GM23338 (cell line): Measurements from ENCODE around the gene TCF20. TPM values are rescaled to one million over a fixed set of nuclear protein-coding genes. Genes with fewer than 3 reads are reported as not detected.

Source experiments
- ATAC-seq: fragments of 200-7000 bp; cut with Tn5 transposase; 3 replicates; pipeline ENCODE4 v1.9.1; 2020
- DNase-seq: peaks from one replicate; pipeline ENCODE4 v3.0.0-alpha.2; 2015; ENCODE audit warnings: low spot score
- H2AFZ ChIP-seq: fragments of 200-600 bp; sonication (generic); 2 replicates; pipeline ENCODE4 v1.8.0; 2016; ENCODE audit warnings: antibody characterized with exemption, mild to moderate bottlenecking, moderate library complexity
- H3F3A ChIP-seq: fragments of 200-600 bp; sonication (generic); replicated peaks from 2 replicates; pipeline ENCODE4 v1.8.0; 2017; ENCODE audit warnings: antibody characterized with exemption, mixed run types, low read depth
- H3K27ac ChIP-seq: fragments of 200-600 bp; sonication (generic); 2 replicates; pipeline ENCODE4 v1.6.1; 2016; ENCODE audit warnings: low read depth
- H3K27me3 ChIP-seq: fragments of 200-600 bp; sonication (generic); 2 replicates; pipeline ENCODE4 v1.8.0; 2016; ENCODE audit warnings: mild to moderate bottlenecking, mixed run types, moderate library complexity; ENCODE audit not compliant: insufficient read depth
- H3K36me3 ChIP-seq: fragments of 200-600 bp; sonication (generic); 2 replicates; pipeline ENCODE4 v1.8.0; 2016; ENCODE audit warnings: mild to moderate bottlenecking; ENCODE audit not compliant: insufficient read depth
- H3K4me1 ChIP-seq: fragments of 200-600 bp; sonication (generic); 2 replicates; pipeline ENCODE4 v1.8.0; 2016; ENCODE audit warnings: mild to moderate bottlenecking, moderate library complexity; ENCODE audit not compliant: insufficient read depth
- H3K4me2 ChIP-seq: fragments of 200-600 bp; sonication (generic); 2 replicates; pipeline ENCODE4 v1.7.1; 2017; ENCODE audit warnings: mixed run types
- H3K4me3 ChIP-seq: fragments of 200-600 bp; sonication (generic); 2 replicates; pipeline ENCODE4 v1.6.1; 2016; ENCODE audit warnings: mixed run types
- H3K79me2 ChIP-seq: fragments of 200-600 bp; sonication (generic); replicated peaks from 2 replicates; pipeline ENCODE4 v1.8.0; 2017; ENCODE audit warnings: mild to moderate bottlenecking; ENCODE audit not compliant: insufficient read depth
- H3K9me2 ChIP-seq: fragments of 200-600 bp; sonication (generic); 2 replicates; pipeline ENCODE4 v1.8.0; 2017; ENCODE audit not compliant: insufficient read depth
- H4K20me1 ChIP-seq: fragments of 200-600 bp; sonication (generic); replicated peaks from 2 replicates; pipeline ENCODE4 v1.8.0; 2017; ENCODE audit warnings: mild to moderate bottlenecking; ENCODE audit not compliant: insufficient read depth
- H3K27ac Mint-ChIP-seq: 2 replicates; pipeline ENCODE4 v1.8.0; 2020; ENCODE audit warnings: inconsistent platforms, mild to moderate bottlenecking, moderate library complexity, mixed read lengths
- H3K27me3 Mint-ChIP-seq: 3 replicates; pipeline ENCODE4 v1.8.0; 2022; ENCODE audit warnings: low read depth, mild to moderate bottlenecking, moderate library complexity, mixed read lengths, inconsistent platforms; ENCODE audit not compliant: insufficient read depth, poor library complexity
- H3K36me3 Mint-ChIP-seq: 3 replicates; pipeline ENCODE4 v1.8.0; 2021; ENCODE audit warnings: low read depth, mild to moderate bottlenecking, inconsistent platforms, moderate library complexity, mixed read lengths
- H3K4me1 Mint-ChIP-seq: 3 replicates; pipeline ENCODE4 v1.8.0; 2020; ENCODE audit warnings: mild to moderate bottlenecking, inconsistent platforms, mixed read lengths
- H3K4me3 Mint-ChIP-seq: 3 replicates; pipeline ENCODE4 v1.8.0; 2021; ENCODE audit warnings: moderate library complexity, mild to moderate bottlenecking, inconsistent platforms, mixed read lengths
- H3K9me3 Mint-ChIP-seq: 3 replicates; pipeline ENCODE4 v1.8.0; 2020; ENCODE audit warnings: moderate library complexity, mild to moderate bottlenecking, inconsistent platforms, mixed read lengths
- JUNB ChIP-seq: IDR thresholded peaks from one replicate; pipeline ENCODE4 v1.6.1; 2016; ENCODE audit warnings: antibody characterized with exemption; ENCODE audit not compliant: unreplicated experiment
- NANOG ChIP-seq: IDR thresholded peaks from 2 replicates; pipeline ENCODE4 v1.6.1; 2016; ENCODE audit warnings: antibody characterized with exemption, borderline replicate concordance
- POLR2AphosphoS5 ChIP-seq: IDR thresholded peaks from 2 replicates; pipeline ENCODE4 v1.6.1; 2016; ENCODE audit warnings: antibody characterized with exemption, low read depth
- ZNF331 ChIP-seq: fragments of 250-450 bp; sonication (Bioruptor Pico); IDR thresholded peaks from 2 replicates; pipeline ENCODE4 v1.5.0; 2020; ENCODE audit warnings: low read depth, mild to moderate bottlenecking, moderate library complexity
- polyA plus RNA-seq: library from polyadenylated mRNA; unstranded; fragments of >200 nt; fragmentation: Nextera tagmentation; extraction: Ambion mirVana; gene quantifications from 2 replicates; pipeline ENCODE4 v1.2.1, GENCODE V29; 2016
- total RNA-seq: library from RNA; depleted of rRNA; stranded (reverse); fragments of >200 nt; shearing (Covaris generic); gene quantifications from 2 replicates; pipeline ENCODE4 v1.2.3, GENCODE V29; 2014
- TF ChIP-seq, protein P1 (sequence below): fragments of 250-450 bp; sonication (Bioruptor Pico); IDR thresholded peaks from 2 replicates; pipeline ENCODE4 v1.5.0; 2020; ENCODE audit warnings: mild to moderate bottlenecking, moderate library complexity
- TF ChIP-seq, protein P2 (sequence below), 2 experiments: fragments of 200-600 bp in 1 of 2; sonication (generic) in 1 of 2; conservative IDR thresholded peaks; 2 replicates each; pipeline versions ENCODE4 v1.5.1 to v1.6.1; 2016 to 2017; ENCODE audit warnings: antibody characterized with exemption in 2 of 2, low read depth in 2 of 2, mild to moderate bottlenecking in 2 of 2, moderate library complexity in 1 of 2
- TF ChIP-seq, protein P3 (sequence below): IDR thresholded peaks from one replicate; pipeline ENCODE4 v1.6.1; 2018; ENCODE audit warnings: antibody characterized with exemption; ENCODE audit not compliant: unreplicated experiment
- TF ChIP-seq, protein P4 (sequence below): IDR thresholded peaks from 2 replicates; pipeline ENCODE4 v1.6.1; 2016; ENCODE audit warnings: antibody characterized with exemption

Gene TCF20
- total and polyA plus RNA-seq, 2 experiments from 2014 or later: 6.4 to 68.7 TPM

DNA sequence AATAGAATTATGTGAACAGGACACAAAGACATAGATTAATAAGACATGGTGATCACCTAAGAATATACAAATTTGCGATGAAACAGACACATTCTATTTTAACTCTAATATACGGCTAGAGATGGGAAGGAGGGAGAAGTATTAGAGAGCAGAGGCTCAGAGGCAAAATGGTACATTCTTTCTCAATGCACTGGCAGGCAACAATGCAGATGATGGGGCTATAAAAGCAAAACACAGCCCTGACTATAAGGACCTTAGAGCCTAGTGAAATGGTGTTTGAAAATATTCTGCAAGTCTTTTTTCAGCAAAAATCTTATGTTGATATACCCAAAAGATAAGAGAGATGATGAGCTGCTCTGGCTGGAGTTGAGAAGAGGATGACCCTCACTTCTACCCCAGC lies 13.1 kb downstream of the TCF20 start:
- peaks cover 95% of the 10 kb centered on the region for H4K20me1 ChIP-seq
- ATAC-seq (no peak), DNase-seq (no peak)
- no peak overlapping the region for H3K27ac Mint-ChIP-seq
- TF ChIP-seq, protein P1, sequence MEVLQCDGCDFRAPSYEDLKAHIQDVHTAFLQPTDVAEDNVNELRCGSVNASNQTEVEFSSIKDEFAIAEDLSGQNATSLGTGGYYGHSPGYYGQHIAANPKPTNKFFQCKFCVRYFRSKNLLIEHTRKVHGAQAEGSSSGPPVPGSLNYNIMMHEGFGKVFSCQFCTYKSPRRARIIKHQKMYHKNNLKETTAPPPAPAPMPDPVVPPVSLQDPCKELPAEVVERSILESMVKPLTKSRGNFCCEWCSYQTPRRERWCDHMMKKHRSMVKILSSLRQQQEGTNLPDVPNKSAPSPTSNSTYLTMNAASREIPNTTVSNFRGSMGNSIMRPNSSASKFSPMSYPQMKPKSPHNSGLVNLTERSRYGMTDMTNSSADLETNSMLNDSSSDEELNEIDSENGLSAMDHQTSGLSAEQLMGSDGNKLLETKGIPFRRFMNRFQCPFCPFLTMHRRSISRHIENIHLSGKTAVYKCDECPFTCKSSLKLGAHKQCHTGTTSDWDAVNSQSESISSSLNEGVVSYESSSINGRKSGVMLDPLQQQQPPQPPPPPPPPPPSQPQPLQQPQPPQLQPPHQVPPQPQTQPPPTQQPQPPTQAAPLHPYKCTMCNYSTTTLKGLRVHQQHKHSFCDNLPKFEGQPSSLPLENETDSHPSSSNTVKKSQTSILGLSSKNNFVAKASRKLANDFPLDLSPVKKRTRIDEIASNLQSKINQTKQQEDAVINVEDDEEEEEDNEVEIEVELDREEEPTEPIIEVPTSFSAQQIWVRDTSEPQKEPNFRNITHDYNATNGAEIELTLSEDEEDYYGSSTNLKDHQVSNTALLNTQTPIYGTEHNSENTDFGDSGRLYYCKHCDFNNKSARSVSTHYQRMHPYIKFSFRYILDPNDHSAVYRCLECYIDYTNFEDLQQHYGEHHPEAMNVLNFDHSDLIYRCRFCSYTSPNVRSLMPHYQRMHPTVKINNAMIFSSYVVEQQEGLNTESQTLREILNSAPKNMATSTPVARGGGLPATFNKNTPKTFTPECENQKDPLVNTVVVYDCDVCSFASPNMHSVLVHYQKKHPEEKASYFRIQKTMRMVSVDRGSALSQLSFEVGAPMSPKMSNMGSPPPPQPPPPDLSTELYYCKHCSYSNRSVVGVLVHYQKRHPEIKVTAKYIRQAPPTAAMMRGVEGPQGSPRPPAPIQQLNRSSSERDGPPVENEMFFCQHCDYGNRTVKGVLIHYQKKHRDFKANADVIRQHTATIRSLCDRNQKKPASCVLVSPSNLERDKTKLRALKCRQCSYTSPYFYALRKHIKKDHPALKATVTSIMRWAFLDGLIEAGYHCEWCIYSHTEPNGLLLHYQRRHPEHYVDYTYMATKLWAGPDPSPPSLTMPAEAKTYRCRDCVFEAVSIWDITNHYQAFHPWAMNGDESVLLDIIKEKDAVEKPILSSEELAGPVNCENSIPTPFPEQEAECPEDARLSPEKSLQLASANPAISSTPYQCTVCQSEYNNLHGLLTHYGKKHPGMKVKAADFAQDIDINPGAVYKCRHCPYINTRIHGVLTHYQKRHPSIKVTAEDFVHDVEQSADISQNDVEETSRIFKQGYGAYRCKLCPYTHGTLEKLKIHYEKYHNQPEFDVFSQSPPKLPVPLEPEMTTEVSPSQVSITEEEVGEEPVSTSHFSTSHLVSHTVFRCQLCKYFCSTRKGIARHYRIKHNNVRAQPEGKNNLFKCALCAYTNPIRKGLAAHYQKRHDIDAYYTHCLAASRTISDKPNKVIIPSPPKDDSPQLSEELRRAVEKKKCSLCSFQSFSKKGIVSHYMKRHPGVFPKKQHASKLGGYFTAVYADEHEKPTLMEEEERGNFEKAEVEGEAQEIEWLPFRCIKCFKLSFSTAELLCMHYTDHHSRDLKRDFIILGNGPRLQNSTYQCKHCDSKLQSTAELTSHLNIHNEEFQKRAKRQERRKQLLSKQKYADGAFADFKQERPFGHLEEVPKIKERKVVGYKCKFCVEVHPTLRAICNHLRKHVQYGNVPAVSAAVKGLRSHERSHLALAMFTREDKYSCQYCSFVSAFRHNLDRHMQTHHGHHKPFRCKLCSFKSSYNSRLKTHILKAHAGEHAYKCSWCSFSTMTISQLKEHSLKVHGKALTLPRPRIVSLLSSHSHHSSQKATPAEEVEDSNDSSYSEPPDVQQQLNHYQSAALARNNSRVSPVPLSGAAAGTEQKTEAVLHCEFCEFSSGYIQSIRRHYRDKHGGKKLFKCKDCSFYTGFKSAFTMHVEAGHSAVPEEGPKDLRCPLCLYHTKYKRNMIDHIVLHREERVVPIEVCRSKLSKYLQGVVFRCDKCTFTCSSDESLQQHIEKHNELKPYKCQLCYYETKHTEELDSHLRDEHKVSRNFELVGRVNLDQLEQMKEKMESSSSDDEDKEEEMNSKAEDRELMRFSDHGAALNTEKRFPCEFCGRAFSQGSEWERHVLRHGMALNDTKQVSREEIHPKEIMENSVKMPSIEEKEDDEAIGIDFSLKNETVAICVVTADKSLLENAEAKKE: no peak
- no peaks in the 10 kb centered on the region for H3K9me3 Mint-ChIP-seq
- peaks cover 11% of the 10 kb centered on the region for H3K27me3 Mint-ChIP-seq
- H3K4me1 ChIP-seq: peaks cover 13% of the 10 kb centered on the region
- no peak overlapping the region for H3K4me2 ChIP-seq
- no peaks in the 10 kb centered on the region for H3F3A ChIP-seq
- no peak overlapping the region for H3K4me3 ChIP-seq
- peaks cover 46% of the 10 kb centered on the region for H3K27me3 ChIP-seq
- H3K9me2 ChIP-seq: no peaks in the 10 kb centered on the region
- no peak overlapping the region for H3K4me3 Mint-ChIP-seq
- no peaks in the 10 kb centered on the region for H3K36me3 Mint-ChIP-seq
- peaks cover 23% of the 10 kb centered on the region; the same call in 2 of the 3 replicates for H3K4me1 Mint-ChIP-seq
- no peak overlapping the region for H3K27ac ChIP-seq
- peaks cover 99% of the 10 kb centered on the region for H3K79me2 ChIP-seq
- H3K36me3 ChIP-seq: no peaks in the 10 kb centered on the region
- H2AFZ ChIP-seq: no peak overlapping the region

DNA sequence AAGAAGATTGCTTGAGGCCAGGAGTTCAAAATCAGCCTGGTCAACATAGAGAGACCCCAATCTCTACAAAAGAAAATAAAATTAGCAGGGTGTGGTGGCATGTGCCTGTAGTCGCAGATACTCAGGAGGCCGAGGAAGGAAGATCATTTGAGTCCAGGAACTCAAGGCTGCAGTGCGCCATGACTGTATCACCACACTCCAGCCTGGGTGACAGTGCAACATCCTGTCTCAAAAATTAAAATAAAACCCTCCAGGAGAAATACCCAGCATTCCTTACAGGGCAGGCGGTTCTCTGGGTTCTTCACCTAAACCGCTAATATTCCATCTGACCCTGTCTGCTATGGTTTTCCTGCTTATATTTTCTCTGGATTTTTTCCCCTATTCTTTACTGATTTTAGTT lies 13.5 kb downstream of the TCF20 start:
- Histone ChIP-seq H3K27ac (no peak overlapping the region), H3K4me1 (peaks cover 13% of the 10 kb centered on the region), H3F3A (no peaks in the 10 kb centered on the region), H3K27me3 (peaks cover 41% of the 10 kb centered on the region), H2AFZ (no peak overlapping the region), H3K4me3 (no peak overlapping the region), H3K9me2 (no peaks in the 10 kb centered on the region), H3K36me3 (no peaks in the 10 kb centered on the region), H3K4me2 (no peak overlapping the region), H4K20me1 (peaks cover 95% of the 10 kb centered on the region), H3K79me2 (peaks cover 99% of the 10 kb centered on the region)
- DNase-seq (no peak), ATAC-seq (no peak)
- Mint-ChIP-seq H3K27me3 (peaks cover 9% of the 10 kb centered on the region), H3K36me3 (no peaks in the 10 kb centered on the region), H3K4me3 (no peak overlapping the region), H3K9me3 (no peaks in the 10 kb centered on the region), H3K27ac (no peak overlapping the region), H3K4me1 (peaks cover 23% of the 10 kb centered on the region; the same call in 2 of the 3 replicates)
- TF ChIP-seq ZNF331 (CRISPR knock-in tag): no peak
- TF ChIP-seq POLR2AphosphoS5: no peak
- TF ChIP-seq, protein P2, sequence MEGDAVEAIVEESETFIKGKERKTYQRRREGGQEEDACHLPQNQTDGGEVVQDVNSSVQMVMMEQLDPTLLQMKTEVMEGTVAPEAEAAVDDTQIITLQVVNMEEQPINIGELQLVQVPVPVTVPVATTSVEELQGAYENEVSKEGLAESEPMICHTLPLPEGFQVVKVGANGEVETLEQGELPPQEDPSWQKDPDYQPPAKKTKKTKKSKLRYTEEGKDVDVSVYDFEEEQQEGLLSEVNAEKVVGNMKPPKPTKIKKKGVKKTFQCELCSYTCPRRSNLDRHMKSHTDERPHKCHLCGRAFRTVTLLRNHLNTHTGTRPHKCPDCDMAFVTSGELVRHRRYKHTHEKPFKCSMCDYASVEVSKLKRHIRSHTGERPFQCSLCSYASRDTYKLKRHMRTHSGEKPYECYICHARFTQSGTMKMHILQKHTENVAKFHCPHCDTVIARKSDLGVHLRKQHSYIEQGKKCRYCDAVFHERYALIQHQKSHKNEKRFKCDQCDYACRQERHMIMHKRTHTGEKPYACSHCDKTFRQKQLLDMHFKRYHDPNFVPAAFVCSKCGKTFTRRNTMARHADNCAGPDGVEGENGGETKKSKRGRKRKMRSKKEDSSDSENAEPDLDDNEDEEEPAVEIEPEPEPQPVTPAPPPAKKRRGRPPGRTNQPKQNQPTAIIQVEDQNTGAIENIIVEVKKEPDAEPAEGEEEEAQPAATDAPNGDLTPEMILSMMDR (conservative IDR thresholded peaks at IDR 0.05; ENCODE audit: low read depth in 2 of 2): no peak
- no peak for TF ChIP-seq JUNB
- no peak for TF ChIP-seq NANOG
- TF ChIP-seq, protein P3, sequence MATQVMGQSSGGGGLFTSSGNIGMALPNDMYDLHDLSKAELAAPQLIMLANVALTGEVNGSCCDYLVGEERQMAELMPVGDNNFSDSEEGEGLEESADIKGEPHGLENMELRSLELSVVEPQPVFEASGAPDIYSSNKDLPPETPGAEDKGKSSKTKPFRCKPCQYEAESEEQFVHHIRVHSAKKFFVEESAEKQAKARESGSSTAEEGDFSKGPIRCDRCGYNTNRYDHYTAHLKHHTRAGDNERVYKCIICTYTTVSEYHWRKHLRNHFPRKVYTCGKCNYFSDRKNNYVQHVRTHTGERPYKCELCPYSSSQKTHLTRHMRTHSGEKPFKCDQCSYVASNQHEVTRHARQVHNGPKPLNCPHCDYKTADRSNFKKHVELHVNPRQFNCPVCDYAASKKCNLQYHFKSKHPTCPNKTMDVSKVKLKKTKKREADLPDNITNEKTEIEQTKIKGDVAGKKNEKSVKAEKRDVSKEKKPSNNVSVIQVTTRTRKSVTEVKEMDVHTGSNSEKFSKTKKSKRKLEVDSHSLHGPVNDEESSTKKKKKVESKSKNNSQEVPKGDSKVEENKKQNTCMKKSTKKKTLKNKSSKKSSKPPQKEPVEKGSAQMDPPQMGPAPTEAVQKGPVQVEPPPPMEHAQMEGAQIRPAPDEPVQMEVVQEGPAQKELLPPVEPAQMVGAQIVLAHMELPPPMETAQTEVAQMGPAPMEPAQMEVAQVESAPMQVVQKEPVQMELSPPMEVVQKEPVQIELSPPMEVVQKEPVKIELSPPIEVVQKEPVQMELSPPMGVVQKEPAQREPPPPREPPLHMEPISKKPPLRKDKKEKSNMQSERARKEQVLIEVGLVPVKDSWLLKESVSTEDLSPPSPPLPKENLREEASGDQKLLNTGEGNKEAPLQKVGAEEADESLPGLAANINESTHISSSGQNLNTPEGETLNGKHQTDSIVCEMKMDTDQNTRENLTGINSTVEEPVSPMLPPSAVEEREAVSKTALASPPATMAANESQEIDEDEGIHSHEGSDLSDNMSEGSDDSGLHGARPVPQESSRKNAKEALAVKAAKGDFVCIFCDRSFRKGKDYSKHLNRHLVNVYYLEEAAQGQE: no peak
- TF ChIP-seq, protein P4, sequence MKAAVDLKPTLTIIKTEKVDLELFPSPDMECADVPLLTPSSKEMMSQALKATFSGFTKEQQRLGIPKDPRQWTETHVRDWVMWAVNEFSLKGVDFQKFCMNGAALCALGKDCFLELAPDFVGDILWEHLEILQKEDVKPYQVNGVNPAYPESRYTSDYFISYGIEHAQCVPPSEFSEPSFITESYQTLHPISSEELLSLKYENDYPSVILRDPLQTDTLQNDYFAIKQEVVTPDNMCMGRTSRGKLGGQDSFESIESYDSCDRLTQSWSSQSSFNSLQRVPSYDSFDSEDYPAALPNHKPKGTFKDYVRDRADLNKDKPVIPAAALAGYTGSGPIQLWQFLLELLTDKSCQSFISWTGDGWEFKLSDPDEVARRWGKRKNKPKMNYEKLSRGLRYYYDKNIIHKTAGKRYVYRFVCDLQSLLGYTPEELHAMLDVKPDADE: no peak
